Loucy (cell line): Measurements from ENCODE around the gene GRM7.

Experiments
- H2AFZ ChIP-seq: fragments of 200-600 bp; sonication (generic); 2 replicates; pipeline ENCODE4 v1.6.0; 2016; ENCODE audit warnings: antibody characterized with exemption, mild to moderate bottlenecking, low read length, moderate library complexity
- H3F3A ChIP-seq: fragments of 200-600 bp; 2 replicates; pipeline ENCODE4 v1.6.0; 2016; ENCODE audit warnings: antibody characterized with exemption, low read depth, mild to moderate bottlenecking
- H3K27me3 ChIP-seq: fragments of 200-600 bp; sonication (generic); 2 replicates; pipeline ENCODE4 v1.6.1; 2014; ENCODE audit warnings: low read length, mild to moderate bottlenecking; ENCODE audit not compliant: insufficient read depth, poor library complexity, severe bottlenecking
- H3K36me3 ChIP-seq: fragments of 200-600 bp; sonication (generic); 2 replicates; pipeline ENCODE4 v1.6.1; 2016; ENCODE audit warnings: low read length; ENCODE audit not compliant: insufficient read depth
- H3K4me1 ChIP-seq: fragments of 200-600 bp; sonication (generic); 2 replicates; pipeline ENCODE4 v1.5.1; 2014; ENCODE audit warnings: low read length, mild to moderate bottlenecking; ENCODE audit not compliant: insufficient read depth, poor library complexity, severe bottlenecking
- H3K4me2 ChIP-seq: fragments of 200-600 bp; sonication (generic); 2 replicates; pipeline ENCODE4 v1.6.0; 2014; ENCODE audit warnings: antibody characterized with exemption, low read length, low read depth, mild to moderate bottlenecking; ENCODE audit not compliant: poor library complexity, severe bottlenecking
- H3K4me3 ChIP-seq: fragments of 200-600 bp; sonication (generic); 2 replicates; pipeline ENCODE4 v1.5.1; 2014; ENCODE audit warnings: low read length, mild to moderate bottlenecking, mixed read lengths; ENCODE audit not compliant: poor library complexity, severe bottlenecking
- H3K79me2 ChIP-seq: fragments of 200-600 bp; sonication (generic); 2 replicates; pipeline ENCODE4 v1.6.1; 2014; ENCODE audit warnings: low read length; ENCODE audit not compliant: insufficient read depth
- H3K9ac ChIP-seq: fragments of 200-600 bp; sonication (generic); 2 replicates; pipeline ENCODE4 v1.6.0; 2014; ENCODE audit warnings: mild to moderate bottlenecking, low read depth, low read length, moderate library complexity; ENCODE audit not compliant: poor library complexity, severe bottlenecking
- H3K9me2 ChIP-seq: fragments of 200-600 bp; sonication (generic); replicated peaks from 2 replicates; pipeline ENCODE4 v1.6.1; 2016; ENCODE audit warnings: low read depth, low read length, mixed read lengths
- H3K9me3 ChIP-seq: fragments of 200-600 bp; sonication (generic); 2 replicates; pipeline ENCODE4 v1.6.1; 2014; ENCODE audit warnings: mild to moderate bottlenecking, antibody characterized with exemption, low read length, low read depth; ENCODE audit not compliant: insufficient read depth
- H4K20me1 ChIP-seq: fragments of 200-600 bp; sonication (generic); 2 replicates; pipeline ENCODE4 v1.6.0; 2014; ENCODE audit warnings: antibody characterized with exemption, low read length, mild to moderate bottlenecking; ENCODE audit not compliant: insufficient read depth, poor library complexity, severe bottlenecking
- EZH2phosphoT487 ChIP-seq: fragments of 200-600 bp; IDR thresholded peaks from 2 replicates; pipeline ENCODE4 v1.6.1; 2018; ENCODE audit warnings: antibody characterized with exemption, mild to moderate bottlenecking, moderate library complexity, borderline replicate concordance
- TF ChIP-seq, protein P1 (sequence below): fragments of 200-600 bp; sonication (generic); conservative IDR thresholded peaks from 2 replicates; pipeline ENCODE4 v1.5.1; 2014; ENCODE audit warnings: mild to moderate bottlenecking, antibody characterized with exemption, low read length

The GRM7 gene

DNA sequence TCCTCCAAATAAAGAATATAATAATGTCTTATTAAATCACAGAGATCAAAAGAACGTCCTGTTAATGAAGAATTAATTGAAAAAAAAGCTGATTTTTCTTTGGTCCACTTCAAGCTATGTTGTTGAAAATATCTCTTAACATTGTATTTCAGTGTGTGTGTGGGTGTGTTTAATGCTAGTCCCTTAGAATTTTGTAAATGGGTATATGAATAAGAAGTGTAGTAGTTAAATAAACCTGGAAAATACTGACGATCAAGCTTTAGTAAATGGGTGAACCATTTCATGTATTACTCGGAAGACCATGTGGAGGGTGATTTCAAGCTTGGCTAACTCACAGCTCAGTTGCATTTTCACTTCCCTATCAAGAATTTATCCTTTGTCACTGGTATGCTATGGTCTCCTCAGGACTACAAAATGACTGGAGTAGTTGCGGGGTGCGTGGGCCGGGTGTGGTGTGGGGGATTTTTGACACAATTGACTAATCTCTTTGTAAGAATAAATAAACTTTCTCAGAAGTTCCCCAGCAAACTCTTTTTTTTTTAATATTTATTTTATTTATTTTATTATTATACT lies 586.4 kb downstream of the GRM7 start:
- Histone ChIP-seq H3K4me3 (no peak overlapping the region), H3K36me3 (no peaks in the 10 kb centered on the region), H3K27me3 (no peaks in the 10 kb centered on the region), H3K9me2 (no peaks in the 10 kb centered on the region), H3K9me3 (no peaks in the 10 kb centered on the region), H3F3A (no peaks in the 10 kb centered on the region), H4K20me1 (no peaks in the 10 kb centered on the region), H3K4me1 (no peaks in the 10 kb centered on the region), H2AFZ (no peak overlapping the region), H3K79me2 (no peaks in the 10 kb centered on the region), H3K9ac (no peak overlapping the region), H3K4me2 (no peak overlapping the region)
- no peak for TF ChIP-seq EZH2phosphoT487
- TF ChIP-seq, protein P1, sequence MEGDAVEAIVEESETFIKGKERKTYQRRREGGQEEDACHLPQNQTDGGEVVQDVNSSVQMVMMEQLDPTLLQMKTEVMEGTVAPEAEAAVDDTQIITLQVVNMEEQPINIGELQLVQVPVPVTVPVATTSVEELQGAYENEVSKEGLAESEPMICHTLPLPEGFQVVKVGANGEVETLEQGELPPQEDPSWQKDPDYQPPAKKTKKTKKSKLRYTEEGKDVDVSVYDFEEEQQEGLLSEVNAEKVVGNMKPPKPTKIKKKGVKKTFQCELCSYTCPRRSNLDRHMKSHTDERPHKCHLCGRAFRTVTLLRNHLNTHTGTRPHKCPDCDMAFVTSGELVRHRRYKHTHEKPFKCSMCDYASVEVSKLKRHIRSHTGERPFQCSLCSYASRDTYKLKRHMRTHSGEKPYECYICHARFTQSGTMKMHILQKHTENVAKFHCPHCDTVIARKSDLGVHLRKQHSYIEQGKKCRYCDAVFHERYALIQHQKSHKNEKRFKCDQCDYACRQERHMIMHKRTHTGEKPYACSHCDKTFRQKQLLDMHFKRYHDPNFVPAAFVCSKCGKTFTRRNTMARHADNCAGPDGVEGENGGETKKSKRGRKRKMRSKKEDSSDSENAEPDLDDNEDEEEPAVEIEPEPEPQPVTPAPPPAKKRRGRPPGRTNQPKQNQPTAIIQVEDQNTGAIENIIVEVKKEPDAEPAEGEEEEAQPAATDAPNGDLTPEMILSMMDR = no peak

DNA sequence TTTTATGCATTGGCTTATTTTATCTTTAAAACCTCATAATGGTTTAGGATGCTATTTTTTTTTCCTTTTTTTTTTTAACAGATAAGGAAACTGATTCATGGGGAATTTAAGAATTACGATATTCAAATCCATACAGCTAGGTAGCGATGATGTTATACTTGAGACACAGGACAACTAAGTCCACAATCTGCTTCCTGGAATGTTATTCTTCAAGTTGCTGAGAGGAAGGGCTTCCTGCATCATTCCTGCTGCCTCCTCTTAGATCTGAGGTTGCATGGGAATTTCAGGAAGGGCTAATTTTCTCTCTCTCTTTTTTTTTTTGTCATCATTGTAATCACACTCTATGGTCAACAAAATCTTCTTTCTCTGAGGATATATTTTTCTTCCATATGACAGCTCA lies 595.5 kb downstream of the GRM7 start:
- Histone ChIP-seq H3K36me3 (no peaks in the 10 kb centered on the region), H3K4me2 (no peak overlapping the region), H3F3A (no peaks in the 10 kb centered on the region), H2AFZ (no peak overlapping the region), H3K27me3 (no peaks in the 10 kb centered on the region), H3K4me1 (no peaks in the 10 kb centered on the region), H3K9me2 (no peaks in the 10 kb centered on the region), H3K4me3 (no peak overlapping the region), H3K9me3 (no peaks in the 10 kb centered on the region), H3K9ac (no peak overlapping the region), H3K79me2 (no peaks in the 10 kb centered on the region), H4K20me1 (no peaks in the 10 kb centered on the region)
- no peak for TF ChIP-seq EZH2phosphoT487
- TF ChIP-seq, protein P1 = no peak

GRCh38 chr3:7461202-7461825 lies 600.4 kb downstream of the GRM7 start:
- Histone ChIP-seq H3K36me3 (no peaks in the 10 kb centered on the region), H4K20me1 (no peaks in the 10 kb centered on the region), H3K9ac (no peak overlapping the region), H3K79me2 (no peaks in the 10 kb centered on the region), H3K4me2 (no peak overlapping the region), H3K9me2 (no peaks in the 10 kb centered on the region), H3K4me3 (no peak overlapping the region), H2AFZ (no peak overlapping the region), H3K9me3 (no peaks in the 10 kb centered on the region), H3K27me3 (no peaks in the 10 kb centered on the region), H3F3A (no peaks in the 10 kb centered on the region), H3K4me1 (no peaks in the 10 kb centered on the region)
- TF ChIP-seq EZH2phosphoT487 = no peak
- TF ChIP-seq, protein P1 = no peak
